IMR-90 (cell line): Measurements from ENCODE around the gene TMEM9B.

Experiments used
- CHD1 ChIP-seq: IDR thresholded peaks from 2 replicates; pipeline ENCODE4 v1.6.1; 2012; ENCODE audit warnings: low read depth, low read length, improper control_type of control experiment
- MAFK ChIP-seq: IDR thresholded peaks from 2 replicates; pipeline ENCODE4 v1.6.1; 2012; ENCODE audit warnings: low read depth, low read length, improper control_type of control experiment
- NFE2L2 ChIP-seq: fragments of 150-350 bp; IDR thresholded peaks from 2 replicates; pipeline ENCODE4 v1.6.1; 2016; ENCODE audit warnings: low read depth, mild to moderate bottlenecking, low read length
- POLR2A ChIP-seq: IDR thresholded peaks from 2 replicates; pipeline ENCODE4 v1.6.1; 2012; ENCODE audit warnings: mild to moderate bottlenecking, low read depth, low read length
- RAD21 ChIP-seq: IDR thresholded peaks from 2 replicates; pipeline ENCODE4 v1.6.1; 2012; ENCODE audit warnings: low read length, improper control_type of control experiment
- RCOR1 ChIP-seq: IDR thresholded peaks from 2 replicates; pipeline ENCODE4 v1.6.1; 2012; ENCODE audit warnings: mild to moderate bottlenecking, low read length, improper control_type of control experiment; ENCODE audit not compliant: insufficient replicate concordance
- RFX5 ChIP-seq: IDR thresholded peaks from 2 replicates; pipeline ENCODE4 v1.8.0; 2012; ENCODE audit warnings: low read depth, mild to moderate bottlenecking, low read length, moderate library complexity
- TF ChIP-seq, protein P1 (sequence below): conservative IDR thresholded peaks from 2 replicates; pipeline ENCODE4 v1.5.1; 2012; ENCODE audit warnings: mild to moderate bottlenecking, low read depth, low read length, improper control_type of control experiment
- TF ChIP-seq, protein P2 (sequence below): fragments of 150-350 bp; IDR thresholded peaks from 2 replicates; pipeline ENCODE4 v1.6.1; 2017; ENCODE audit warnings: mild to moderate bottlenecking, antibody characterized with exemption, low read length, low read depth

DNA sequence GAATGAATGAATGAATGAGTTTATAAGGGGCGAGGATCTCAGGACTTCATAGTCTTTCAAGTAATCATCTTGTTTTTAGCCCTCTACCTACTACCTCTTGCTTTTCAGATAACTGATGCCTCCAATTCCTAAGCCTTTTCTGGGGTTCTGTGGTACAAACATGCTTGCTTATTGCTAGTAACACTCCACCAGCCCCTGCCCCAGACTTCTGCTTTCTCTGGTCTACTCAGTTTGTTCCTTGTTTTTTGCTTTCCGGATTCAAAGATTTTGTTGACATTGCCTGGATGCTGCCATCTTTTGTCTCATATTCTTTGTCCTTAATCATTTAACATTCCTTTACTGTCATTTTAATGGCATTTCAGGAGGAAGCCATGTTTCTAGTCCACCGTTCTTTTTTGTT is 8.9 kb upstream of the TMEM9B start:
- TF ChIP-seq, protein P1, sequence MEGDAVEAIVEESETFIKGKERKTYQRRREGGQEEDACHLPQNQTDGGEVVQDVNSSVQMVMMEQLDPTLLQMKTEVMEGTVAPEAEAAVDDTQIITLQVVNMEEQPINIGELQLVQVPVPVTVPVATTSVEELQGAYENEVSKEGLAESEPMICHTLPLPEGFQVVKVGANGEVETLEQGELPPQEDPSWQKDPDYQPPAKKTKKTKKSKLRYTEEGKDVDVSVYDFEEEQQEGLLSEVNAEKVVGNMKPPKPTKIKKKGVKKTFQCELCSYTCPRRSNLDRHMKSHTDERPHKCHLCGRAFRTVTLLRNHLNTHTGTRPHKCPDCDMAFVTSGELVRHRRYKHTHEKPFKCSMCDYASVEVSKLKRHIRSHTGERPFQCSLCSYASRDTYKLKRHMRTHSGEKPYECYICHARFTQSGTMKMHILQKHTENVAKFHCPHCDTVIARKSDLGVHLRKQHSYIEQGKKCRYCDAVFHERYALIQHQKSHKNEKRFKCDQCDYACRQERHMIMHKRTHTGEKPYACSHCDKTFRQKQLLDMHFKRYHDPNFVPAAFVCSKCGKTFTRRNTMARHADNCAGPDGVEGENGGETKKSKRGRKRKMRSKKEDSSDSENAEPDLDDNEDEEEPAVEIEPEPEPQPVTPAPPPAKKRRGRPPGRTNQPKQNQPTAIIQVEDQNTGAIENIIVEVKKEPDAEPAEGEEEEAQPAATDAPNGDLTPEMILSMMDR, result no peak
- TF ChIP-seq CHD1 (no peak), RFX5 (no peak), RAD21 (no peak), POLR2A (no peak), NFE2L2 (no peak), MAFK (no peak), RCOR1 (no peak)
- TF ChIP-seq, protein P2, sequence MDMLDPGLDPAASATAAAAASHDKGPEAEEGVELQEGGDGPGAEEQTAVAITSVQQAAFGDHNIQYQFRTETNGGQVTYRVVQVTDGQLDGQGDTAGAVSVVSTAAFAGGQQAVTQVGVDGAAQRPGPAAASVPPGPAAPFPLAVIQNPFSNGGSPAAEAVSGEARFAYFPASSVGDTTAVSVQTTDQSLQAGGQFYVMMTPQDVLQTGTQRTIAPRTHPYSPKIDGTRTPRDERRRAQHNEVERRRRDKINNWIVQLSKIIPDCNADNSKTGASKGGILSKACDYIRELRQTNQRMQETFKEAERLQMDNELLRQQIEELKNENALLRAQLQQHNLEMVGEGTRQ, result no peak
